H9 (cell line): Measurements from ENCODE around the gene CC2D2A. TPM values are rescaled to one million over a fixed set of nuclear protein-coding genes. Genes with fewer than 3 reads are reported as not detected.

Source experiments
- DNase-seq: peaks from one replicate; pipeline ENCODE4 v3.0.0-alpha.2; 2017
- H2AFZ ChIP-seq: one replicate; pipeline ENCODE4 v1.6.1; 2013; ENCODE audit warnings: mild to moderate bottlenecking, low read length, control low read depth, moderate library complexity
- H2AK5ac ChIP-seq: 2 replicates; pipeline ENCODE4 v1.6.1; 2013; ENCODE audit warnings: low read length, control low read depth, mixed read lengths; ENCODE audit not compliant: insufficient read length
- H2BK120ac ChIP-seq: one replicate; pipeline ENCODE4 v1.6.1; 2013; ENCODE audit warnings: low read depth, mild to moderate bottlenecking, low read length, control low read depth, inconsistent platforms; ENCODE audit not compliant: poor library complexity, severe bottlenecking
- H2BK12ac ChIP-seq: 2 replicates; pipeline ENCODE4 v1.6.1; 2013; ENCODE audit warnings: low read length, control low read depth, mixed read lengths, low read depth; ENCODE audit not compliant: insufficient read length
- H2BK15ac ChIP-seq: 2 replicates; pipeline ENCODE4 v1.6.1; 2013; ENCODE audit warnings: low read depth, low read length, control low read depth
- H2BK20ac ChIP-seq: one replicate; pipeline ENCODE4 v1.6.1; 2013; ENCODE audit warnings: low read depth, mild to moderate bottlenecking, low read length, control low read depth, inconsistent platforms; ENCODE audit not compliant: poor library complexity, severe bottlenecking
- H2BK5ac ChIP-seq: 2 replicates; pipeline ENCODE4 v1.6.1; 2013; ENCODE audit warnings: low read length, control low read depth, mixed read lengths; ENCODE audit not compliant: insufficient read length
- H3K14ac ChIP-seq: 2 replicates; pipeline ENCODE4 v1.6.1; 2013; ENCODE audit warnings: low read length, control low read depth; ENCODE audit not compliant: insufficient read depth
- H3K18ac ChIP-seq: 2 replicates; pipeline ENCODE4 v1.6.1; 2013; ENCODE audit warnings: low read depth, mild to moderate bottlenecking, mixed read lengths, low read length, control low read depth; ENCODE audit not compliant: insufficient read length
- H3K23ac ChIP-seq: 2 replicates; pipeline ENCODE4 v1.6.1; 2013; ENCODE audit warnings: low read length, control low read depth, mixed read lengths, low read depth; ENCODE audit not compliant: insufficient read length
- H3K23me2 ChIP-seq: 2 replicates; pipeline ENCODE4 v1.6.1; 2013; ENCODE audit warnings: low read depth, mild to moderate bottlenecking, mixed read lengths, low read length, control low read depth; ENCODE audit not compliant: insufficient read length, poor library complexity, severe bottlenecking
- H3K27ac ChIP-seq: 2 replicates; pipeline ENCODE4 v1.5.1; 2013; ENCODE audit warnings: low read length, control low read depth, mixed read lengths, low read depth; ENCODE audit not compliant: insufficient read length
- H3K27me3 ChIP-seq: 2 replicates; pipeline ENCODE4 v1.6.1; 2013; ENCODE audit warnings: low read length, control low read depth, inconsistent platforms; ENCODE audit not compliant: insufficient read depth
- H3K4ac ChIP-seq: 2 replicates; pipeline ENCODE4 v1.6.1; 2013; ENCODE audit warnings: low read depth, mild to moderate bottlenecking, control low read depth, inconsistent platforms, low read length, moderate library complexity
- H3K4me1 ChIP-seq: 2 replicates; pipeline ENCODE4 v1.6.1; 2013; ENCODE audit warnings: low read length, control low read depth, inconsistent platforms; ENCODE audit not compliant: insufficient read depth
- H3K4me2 ChIP-seq: 2 replicates; pipeline ENCODE4 v1.6.1; 2013; ENCODE audit warnings: low read length, control low read depth, mixed read lengths; ENCODE audit not compliant: insufficient read length, insufficient read depth
- H3K56ac ChIP-seq: 2 replicates; pipeline ENCODE4 v1.6.1; 2013; ENCODE audit warnings: low read depth, mild to moderate bottlenecking, mixed read lengths, low read length, control low read depth; ENCODE audit not compliant: insufficient read length
- H3K79me1 ChIP-seq: 2 replicates; pipeline ENCODE4 v1.6.1; 2013; ENCODE audit warnings: low read depth, mild to moderate bottlenecking, moderate library complexity, low read length, control low read depth, inconsistent platforms; ENCODE audit not compliant: insufficient read depth, poor library complexity, severe bottlenecking
- H3K79me2 ChIP-seq: 2 replicates; pipeline ENCODE4 v1.6.1; 2013; ENCODE audit warnings: low read length, control low read depth, inconsistent platforms; ENCODE audit not compliant: insufficient read depth
- H3K9ac ChIP-seq: 2 replicates; pipeline ENCODE4 v1.6.1; 2013; ENCODE audit warnings: low read length, control low read depth, mixed read lengths; ENCODE audit not compliant: insufficient read length; ENCODE audit errors: extremely low read depth
- H3K9me3 ChIP-seq: one replicate; pipeline ENCODE4 v1.6.1; 2013; ENCODE audit warnings: low read depth, low read length, inconsistent platforms; ENCODE audit not compliant: control insufficient read depth
- H3T11ph ChIP-seq: one replicate; pipeline ENCODE4 v1.6.1; 2013; ENCODE audit warnings: mild to moderate bottlenecking, low read length, control low read depth, inconsistent platforms
- H4K20me1 ChIP-seq: one replicate; pipeline ENCODE4 v1.6.1; 2013; ENCODE audit not compliant: control insufficient read depth, insufficient read length, insufficient read depth
- H4K5ac ChIP-seq: 2 replicates; pipeline ENCODE4 v1.6.1; 2013; ENCODE audit warnings: low read depth, mild to moderate bottlenecking, mixed read lengths, low read length, control low read depth; ENCODE audit not compliant: insufficient read length
- H4K8ac ChIP-seq: replicated peaks from 2 replicates; pipeline ENCODE4 v1.6.1; 2013; ENCODE audit warnings: low read length, control low read depth, mixed read lengths, low read depth; ENCODE audit not compliant: insufficient read length
- H4K91ac ChIP-seq: 2 replicates; pipeline ENCODE4 v1.6.1; 2013; ENCODE audit warnings: low read depth, mild to moderate bottlenecking, moderate library complexity, mixed read lengths, low read length, control low read depth; ENCODE audit not compliant: insufficient read length
- H3K27ac Mint-ChIP-seq, 3 experiments: 2 replicates in 2 of 3; 3 replicates in 1 of 3; pipeline ENCODE4 v1.8.0; 2020 to 2021; ENCODE audit warnings: mixed read lengths in 3 of 3, mild to moderate bottlenecking in 1 of 3, moderate library complexity in 1 of 3
- H3K27me3 Mint-ChIP-seq: 2 replicates; pipeline ENCODE4 v1.8.0; 2021; ENCODE audit warnings: low read depth, mild to moderate bottlenecking, moderate library complexity, mixed read lengths
- H3K36me3 Mint-ChIP-seq, 3 experiments: 2 replicates in 2 of 3; 3 replicates in 1 of 3; pipeline ENCODE4 v1.8.0; 2020 to 2021; ENCODE audit warnings: low read depth in 3 of 3, mixed read lengths in 3 of 3; ENCODE audit not compliant: insufficient read depth in 1 of 3
- H3K4me1 Mint-ChIP-seq, 2 experiments: 2 replicates each; pipeline ENCODE4 v1.8.0; 2020; ENCODE audit warnings: mixed read lengths in 2 of 2
- H3K4me3 Mint-ChIP-seq, 2 experiments: 2 replicates in 1 of 2; 3 replicates in 1 of 2; pipeline ENCODE4 v1.8.0; 2020 to 2021; ENCODE audit warnings: mild to moderate bottlenecking in 2 of 2, mixed read lengths in 2 of 2, moderate library complexity in 1 of 2
- H3K9me3 Mint-ChIP-seq, 2 experiments: 2 replicates in 1 of 2; 3 replicates in 1 of 2; pipeline ENCODE4 v1.8.0; 2020; ENCODE audit warnings: mild to moderate bottlenecking in 2 of 2, mixed read lengths in 2 of 2, moderate library complexity in 1 of 2
- CTCF ChIP-seq: fragments of 200-600 bp; sonication (generic); conservative IDR thresholded peaks from 3 replicates; pipeline ENCODE4 v1.8.0; 2021; ENCODE audit warnings: antibody characterized with exemption, mild to moderate bottlenecking
- WGBS: extraction: QIAGEN DNeasy Blood & Tissue Kit; methylation state at CpG from one replicate; pipeline ENCODE4 v1.1.7; 2013; ENCODE audit warnings: missing lambda C conversion rate, low lambda C conversion rate, mixed read lengths; ENCODE audit not compliant: insufficient read length; ENCODE audit errors: extremely low coverage; 5-methylcytosine and 5-hydroxymethylcytosine counted together
- total RNA-seq: library from RNA; stranded (reverse); gene quantifications from 2 replicates; pipeline ENCODE4 v1.2.1, GENCODE V29; 2021

Gene CC2D2A
- total RNA-seq, 1 experiment from 2014 or later, result 10.4 TPM

GRCh38 chr4:15531792-15532191 is 62.1 kb downstream of the CC2D2A start:
- H3K27me3 ChIP-seq, result no peaks in the 10 kb centered on the region
- no CpG with 5 or more reads among the region's 3 CpGs for WGBS
- TF ChIP-seq CTCF, result no peak

More at GRCh38 chr4:15531792-15532191, 62.1 kb downstream of the CC2D2A start:
- Histone ChIP-seq H2BK120ac (no peak overlapping the region), H3K56ac (no peak overlapping the region), H3K18ac (no peak overlapping the region), H3K4me2 (no peak overlapping the region), H3K27ac (no peak overlapping the region), H3K9ac (no peak overlapping the region), H2BK20ac (no peak overlapping the region), H2AK5ac (no peak overlapping the region), H4K91ac (no peak overlapping the region), H3K79me1 (no peaks in the 10 kb centered on the region), H3K23ac (no peak overlapping the region), H4K20me1 (no peaks in the 10 kb centered on the region), H3K79me2 (no peaks in the 10 kb centered on the region), H3K4ac (no peak overlapping the region), H3K23me2 (no peaks in the 10 kb centered on the region), H2BK12ac (no peak overlapping the region), H3K4me1 (no peaks in the 10 kb centered on the region), H2BK5ac (no peak overlapping the region), H3T11ph (no peak overlapping the region), H4K5ac (no peak overlapping the region), H4K8ac (no peak overlapping the region), H2BK15ac (no peak overlapping the region), H3K9me3 (no peaks in the 10 kb centered on the region), H3K14ac (no peak overlapping the region), H2AFZ (no peak overlapping the region)
- no peak for DNase-seq
- H3K9me3 Mint-ChIP-seq, result no peaks in the 10 kb centered on the region
- peaks cover 0 to 3% (median 0%) of the 10 kb centered on the region in 3 experiments; a peak in 3 of 7 replicates for H3K36me3 Mint-ChIP-seq
- peaks cover 2% of the 10 kb centered on the region in 2 experiments for H3K4me1 Mint-ChIP-seq
- H3K27ac Mint-ChIP-seq, result no peak overlapping the region
- no peak overlapping the region for H3K4me3 Mint-ChIP-seq
- no peaks in the 10 kb centered on the region; the same call in 1 of the 2 replicates for H3K27me3 Mint-ChIP-seq
